ENCODE measurements around the gene NAV2.

The NAV2 gene

GRCh38 chr11:20008190-20008870 is 295.7 kb downstream of the NAV2 start:
- no peak for DNase-seq (ENCODE audit: low read depth)
- no peak for TF ChIP-seq CTCF (IDR thresholded peaks at IDR 0.05; ENCODE audit: insufficient read depth, low read depth, low read length, missing control alignments)

GRCh38 chr11:20008871-20009644 is 296.4 kb downstream of the NAV2 start:
- TF ChIP-seq CTCF (IDR thresholded peaks at IDR 0.05; ENCODE audit: insufficient read depth, low read depth, low read length, missing control alignments): no peak
- no peak overlapping the region for H3K4me3 ChIP-seq (ENCODE audit: low read depth, low read length)
- DNase-seq (ENCODE audit: low read depth): no peak

More at GRCh38 chr11:20008190-20008870, 295.7 kb downstream of the NAV2 start:
- no peak overlapping the region for H3K4me3 ChIP-seq (ENCODE audit: low read depth, low read length)

- no peak for TF ChIP-seq CTCF (IDR thresholded peaks at IDR 0.05; ENCODE audit: insufficient read depth, low read depth, low read length, missing control alignments)
- no peak overlapping the region for H3K4me3 ChIP-seq (ENCODE audit: low read depth, low read length)
- no peak for DNase-seq (ENCODE audit: low read depth)
These were observed 297.7 kb downstream of the NAV2 start for GRCh38 chr11:20010156-20010850.

- DNase-seq (ENCODE audit: low read depth): no peak
- H3K4me3 ChIP-seq (ENCODE audit: low read depth, low read length): no peak overlapping the region
- TF ChIP-seq CTCF (IDR thresholded peaks at IDR 0.05; ENCODE audit: insufficient read depth, low read depth, low read length, missing control alignments): no peak
These were observed 298.2 kb downstream of the NAV2 start for GRCh38 chr11:20010851-20011225.

GRCh38 chr11:20011307-20011951 is 298.8 kb downstream of the NAV2 start:
- no peak for TF ChIP-seq CTCF (IDR thresholded peaks at IDR 0.05; ENCODE audit: insufficient read depth, low read depth, low read length, missing control alignments)
- no peak for DNase-seq (ENCODE audit: low read depth)
- no peak overlapping the region for H3K4me3 ChIP-seq (ENCODE audit: low read depth, low read length)

- no peak for TF ChIP-seq CTCF (IDR thresholded peaks at IDR 0.05; ENCODE audit: insufficient read depth, low read depth, low read length, missing control alignments)
- no peak for DNase-seq (ENCODE audit: low read depth)
- H3K4me3 ChIP-seq (ENCODE audit: low read depth, low read length): no peak overlapping the region
These were observed 300.9 kb downstream of the NAV2 start for GRCh38 chr11:20013346-20014066.
